Effector memory CD4-positive, alpha-beta T cell (primary cell): ENCODE results near the gene SLX4IP.

ENCODE experiments used
- DNase-seq, 3 donors: peaks; one replicate each; pipeline ENCODE4 v3.0.0-alpha.2; 2020
- H3K27ac ChIP-seq: 2 replicates; pipeline ENCODE4 v1.7.0; 2013; ENCODE audit warnings: mild to moderate bottlenecking, low read length, moderate library complexity; ENCODE audit not compliant: insufficient read depth, poor library complexity, severe bottlenecking
- H3K27me3 ChIP-seq: replicated peaks from 2 replicates; pipeline ENCODE4 v1.7.0; 2013; ENCODE audit warnings: mild to moderate bottlenecking, low read length; ENCODE audit not compliant: insufficient read depth, control insufficient read depth, poor library complexity, severe bottlenecking
- H3K36me3 ChIP-seq: 2 replicates; pipeline ENCODE4 v1.7.0; 2013; ENCODE audit warnings: mild to moderate bottlenecking, low read length, moderate library complexity; ENCODE audit not compliant: control insufficient read depth, insufficient read depth
- H3K4me1 ChIP-seq: 2 replicates; pipeline ENCODE4 v1.7.0; 2013; ENCODE audit warnings: low read length, mild to moderate bottlenecking; ENCODE audit not compliant: control insufficient read depth, insufficient read depth, poor library complexity, severe bottlenecking
- H3K4me3 ChIP-seq: 2 replicates; pipeline ENCODE4 v1.7.0; 2013; ENCODE audit warnings: low read length, low read depth, mild to moderate bottlenecking; ENCODE audit not compliant: insufficient read depth, poor library complexity, severe bottlenecking
- H3K9me3 ChIP-seq: 2 replicates; pipeline ENCODE4 v1.7.0; 2013; ENCODE audit warnings: mild to moderate bottlenecking, low read length, moderate library complexity; ENCODE audit not compliant: control insufficient read depth

SLX4IP gene

DNA sequence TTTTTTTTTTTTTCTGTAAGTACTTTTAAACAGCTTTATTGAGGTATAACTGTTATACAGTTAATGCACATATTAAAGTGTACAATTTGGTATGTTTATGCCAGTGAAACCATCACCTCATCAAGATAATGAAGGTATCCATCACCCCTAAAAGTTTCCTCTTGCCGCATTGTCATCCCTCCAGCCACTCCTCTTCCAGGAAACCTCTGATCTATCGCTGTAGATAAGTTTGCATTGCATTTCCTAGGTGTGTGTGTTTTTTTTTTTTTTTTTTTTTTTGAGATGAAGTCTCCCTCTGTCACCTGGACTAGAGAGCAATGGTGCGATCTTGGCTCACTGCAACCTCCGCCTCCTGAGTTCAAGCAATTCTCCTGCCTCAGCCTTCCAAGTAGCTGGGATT, 3.1 kb downstream of the SLX4IP start:
- Histone ChIP-seq H3K27ac (no peak overlapping the region), H3K27me3 (no peaks in the 10 kb centered on the region), H3K36me3 (no peaks in the 10 kb centered on the region), H3K9me3 (no peaks in the 10 kb centered on the region), H3K4me3 (no peak overlapping the region), H3K4me1 (peaks cover 15% of the 10 kb centered on the region)
- no peak for DNase-seq

DNA sequence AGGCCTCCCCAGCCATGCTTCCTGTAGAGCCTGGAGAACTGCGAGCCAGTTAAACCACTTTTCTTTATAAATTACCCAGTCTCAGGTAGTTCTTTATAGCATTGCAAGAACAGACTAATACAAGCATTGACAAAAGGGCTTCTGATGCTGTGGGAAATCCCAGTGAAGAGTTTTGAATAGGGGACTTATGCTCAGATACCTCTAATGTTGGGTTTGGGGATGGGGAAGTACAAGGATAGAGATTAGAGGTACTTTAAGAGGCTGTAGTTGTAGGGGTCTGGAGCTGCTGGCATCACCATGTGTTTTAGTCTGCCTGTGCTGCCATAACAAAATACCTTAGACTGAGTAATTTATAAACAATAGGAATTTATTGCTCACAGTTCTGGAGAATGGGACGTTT, 8.8 kb downstream of the SLX4IP start:
- Histone ChIP-seq H3K36me3 (no peaks in the 10 kb centered on the region), H3K4me1 (no peaks in the 10 kb centered on the region)

DNA sequence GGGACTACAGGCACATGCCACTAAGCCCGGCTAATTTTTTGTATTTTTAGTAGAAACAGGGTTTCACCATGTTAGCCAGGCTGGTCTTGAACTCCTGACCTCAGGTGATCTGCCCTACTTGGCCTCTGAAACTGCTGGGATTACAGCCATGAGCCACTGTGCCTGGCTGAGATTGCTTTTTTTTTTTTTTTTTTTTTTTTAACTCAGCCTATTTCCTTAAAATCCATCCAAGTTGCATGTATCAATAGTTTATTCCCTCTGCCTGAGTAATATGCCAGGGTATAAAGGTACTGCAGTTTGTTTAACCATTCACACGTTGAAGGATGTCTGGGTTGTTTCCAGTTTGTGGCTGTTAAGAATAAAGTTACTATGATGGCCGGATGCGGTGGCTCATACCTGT, 10.7 kb downstream of the SLX4IP start:
- Histone ChIP-seq H3K9me3 (no peaks in the 10 kb centered on the region), H3K4me3 (no peak overlapping the region), H3K4me1 (no peaks in the 10 kb centered on the region), H3K36me3 (no peaks in the 10 kb centered on the region), H3K27ac (no peak overlapping the region), H3K27me3 (no peaks in the 10 kb centered on the region)
- no peak for DNase-seq

More for the DNA sequence above, 8.8 kb downstream of the SLX4IP start:
- DNase-seq, result no peak
- H3K27ac ChIP-seq, result no peak overlapping the region
- H3K4me3 ChIP-seq, result no peak overlapping the region
- H3K27me3 ChIP-seq, result no peaks in the 10 kb centered on the region
- no peaks in the 10 kb centered on the region for H3K9me3 ChIP-seq

DNA sequence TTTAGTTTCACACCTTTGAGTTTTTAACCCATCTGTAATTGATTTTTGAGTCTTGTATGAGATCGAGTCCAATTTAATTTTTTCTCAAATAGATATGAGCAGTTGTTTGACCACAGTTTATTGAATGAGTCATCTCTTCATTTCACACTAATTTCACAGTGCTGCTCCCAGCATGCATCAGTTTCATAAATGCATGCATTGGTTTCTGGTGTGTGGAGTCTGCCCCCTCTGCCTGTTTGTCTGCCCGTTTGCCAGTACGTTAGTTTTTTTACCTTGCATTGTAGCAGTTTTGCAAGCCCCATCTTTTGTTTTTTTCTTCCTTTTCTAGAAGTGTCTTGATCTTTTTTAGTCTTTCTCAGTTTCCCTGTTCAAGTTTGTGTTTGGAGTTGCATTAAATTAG, 11.9 kb downstream of the SLX4IP start:
- Histone ChIP-seq H3K9me3 (no peaks in the 10 kb centered on the region), H3K4me3 (no peak overlapping the region), H3K27me3 (no peaks in the 10 kb centered on the region), H3K4me1 (no peaks in the 10 kb centered on the region), H3K27ac (no peak overlapping the region), H3K36me3 (no peaks in the 10 kb centered on the region)
- peak in 2 of 3 donors; percentile 24 to 25 for DNase-seq

DNA sequence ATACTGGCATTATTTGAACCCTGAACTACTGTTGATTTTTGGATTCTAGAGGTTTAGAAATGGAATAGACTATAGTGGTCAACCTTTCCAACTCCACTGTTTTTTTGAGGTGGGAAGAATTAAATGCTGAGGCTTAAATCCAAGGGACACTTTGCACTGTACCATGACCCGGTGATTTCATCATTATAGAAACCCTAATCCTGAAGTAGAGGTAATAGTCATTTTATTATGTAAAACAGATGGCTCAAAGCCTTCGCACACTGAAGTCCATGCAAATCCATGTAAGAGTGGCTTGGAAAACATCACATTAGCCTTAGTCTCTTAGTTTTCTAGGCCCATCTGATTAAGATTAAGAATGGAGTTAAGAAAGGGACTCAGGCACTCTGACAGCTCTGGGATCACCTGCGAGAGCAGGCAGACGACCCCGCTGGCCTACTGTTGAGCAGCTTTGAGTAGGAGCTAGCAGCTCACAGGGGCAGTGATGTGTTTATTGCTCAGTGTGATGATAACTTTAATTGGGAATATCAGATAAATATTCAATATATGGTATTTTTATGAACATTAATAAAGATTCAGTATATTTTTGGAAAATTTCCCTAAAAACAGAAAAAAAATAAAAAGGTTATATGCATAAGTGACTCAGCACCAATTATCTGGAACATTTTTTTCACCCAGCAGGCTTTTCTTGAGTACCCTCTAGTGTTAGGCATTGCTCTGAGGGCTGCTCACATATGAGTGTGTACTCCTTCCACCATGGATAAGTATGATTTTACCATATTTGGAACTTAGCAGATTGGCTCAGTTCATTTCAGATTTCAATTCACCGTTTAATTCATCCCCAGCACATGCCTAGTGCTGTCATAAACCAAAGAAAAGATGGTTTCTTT, 13.4 kb downstream of the SLX4IP start:
- H3K36me3 ChIP-seq, result no peaks in the 10 kb centered on the region
- H3K27me3 ChIP-seq, result no peaks in the 10 kb centered on the region
- no peak overlapping the region for H3K4me3 ChIP-seq
- no peaks in the 10 kb centered on the region for H3K4me1 ChIP-seq
- DNase-seq, result no peak
- no peak overlapping the region for H3K27ac ChIP-seq
- H3K9me3 ChIP-seq, result no peaks in the 10 kb centered on the region

DNA sequence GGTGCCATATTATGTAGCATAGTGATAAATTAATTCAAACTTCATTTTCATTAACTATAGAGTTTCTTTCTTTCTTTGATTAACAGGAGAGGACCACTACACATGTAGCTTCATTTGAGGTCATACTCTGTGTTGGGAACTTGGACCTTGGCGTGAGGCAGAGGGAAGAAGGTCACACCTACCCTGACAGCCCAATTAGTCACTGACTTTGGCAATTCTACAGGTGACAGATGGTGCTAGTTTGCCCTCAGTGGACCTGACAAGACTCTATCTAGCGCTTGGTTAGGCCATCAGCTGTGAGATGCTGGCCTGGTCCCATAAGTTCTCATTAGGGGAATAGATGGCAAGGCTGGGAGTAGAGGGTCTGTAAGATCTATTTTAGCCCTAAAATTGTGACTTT, 14.2 kb downstream of the SLX4IP start:
- Histone ChIP-seq H3K9me3 (no peaks in the 10 kb centered on the region), H3K27me3 (no peaks in the 10 kb centered on the region), H3K4me3 (no peak overlapping the region), H3K36me3 (no peaks in the 10 kb centered on the region), H3K27ac (no peak overlapping the region), H3K4me1 (no peaks in the 10 kb centered on the region)
- no peak for DNase-seq

DNA sequence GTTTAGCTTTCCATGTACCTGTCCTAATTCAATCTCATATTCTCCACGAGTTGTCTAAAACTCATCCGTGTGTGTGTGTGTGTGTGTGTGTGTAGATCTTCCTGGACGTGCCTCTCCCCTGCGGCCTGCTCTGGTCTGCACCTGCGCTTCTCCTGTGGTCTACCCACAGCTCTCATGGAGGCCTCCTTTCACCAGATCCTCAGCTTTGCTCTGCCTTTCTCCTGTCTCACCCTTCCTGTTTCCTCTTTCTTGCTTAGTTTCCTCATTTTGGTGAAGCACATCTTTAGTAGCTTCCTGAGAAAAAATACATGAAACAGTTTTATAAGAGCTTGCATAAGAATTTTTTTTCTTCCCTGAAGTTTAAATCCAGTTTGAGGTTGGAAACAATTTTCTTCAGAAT, 18.1 kb downstream of the SLX4IP start:
- no peaks in the 10 kb centered on the region for H3K4me1 ChIP-seq
- no peak overlapping the region for H3K4me3 ChIP-seq
- DNase-seq, result no peak
- no peaks in the 10 kb centered on the region for H3K9me3 ChIP-seq
- H3K27ac ChIP-seq, result no peak overlapping the region
- H3K36me3 ChIP-seq, result no peaks in the 10 kb centered on the region
- H3K27me3 ChIP-seq, result no peaks in the 10 kb centered on the region

DNA sequence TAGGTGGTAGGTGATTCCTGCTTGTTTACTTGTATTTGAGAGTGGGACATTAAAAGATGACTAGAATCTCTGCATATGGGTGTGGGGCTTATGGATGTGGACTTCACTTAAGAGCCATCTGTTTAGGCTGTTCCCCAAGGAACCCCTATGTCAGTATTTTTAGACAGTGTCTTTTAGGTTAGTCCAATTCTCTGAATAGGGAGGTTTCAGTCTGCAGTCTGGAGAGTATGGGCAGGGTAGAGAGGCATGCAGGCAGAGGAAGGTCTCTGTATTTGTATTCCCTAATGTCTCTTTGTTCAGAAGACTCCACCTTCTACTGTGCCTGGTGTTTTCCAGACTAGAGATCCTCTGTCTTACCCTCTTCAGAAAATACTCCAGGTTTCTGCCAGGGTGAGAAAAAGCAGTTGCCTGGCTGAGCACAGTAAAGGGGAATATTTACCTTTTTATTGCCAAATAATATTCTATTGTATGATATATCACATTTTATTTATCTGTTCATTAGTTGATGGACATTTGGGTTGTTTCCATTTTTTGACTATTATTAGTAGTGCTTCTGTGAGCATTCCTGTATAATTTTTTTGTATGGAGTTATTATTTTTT, 19.1 kb downstream of the SLX4IP start:
- no peaks in the 10 kb centered on the region for H3K9me3 ChIP-seq
- no peak overlapping the region for H3K27ac ChIP-seq
- no peak for DNase-seq
- no peaks in the 10 kb centered on the region for H3K4me1 ChIP-seq
- no peaks in the 10 kb centered on the region for H3K27me3 ChIP-seq
- H3K36me3 ChIP-seq, result no peaks in the 10 kb centered on the region
- H3K4me3 ChIP-seq, result no peak overlapping the region

DNA sequence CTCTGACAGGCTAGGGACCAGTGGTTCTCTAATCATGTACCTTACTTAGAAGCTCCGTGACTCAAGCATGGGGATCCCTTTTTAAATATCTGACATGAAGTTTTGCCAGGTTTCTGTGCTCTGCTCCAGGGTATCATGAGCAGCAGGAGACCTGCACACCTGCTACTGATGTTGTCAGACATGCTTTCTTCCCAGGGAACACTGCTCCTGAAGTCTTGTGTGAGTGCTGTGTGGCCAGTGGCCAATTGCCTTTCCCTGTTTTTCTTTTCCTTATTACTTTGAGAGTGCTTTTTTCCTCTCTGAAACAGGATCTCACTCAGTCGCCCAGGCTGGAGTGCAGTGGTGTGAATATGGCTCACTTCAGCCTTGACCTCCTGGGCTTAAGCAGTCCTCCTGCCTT, 26.4 kb downstream of the SLX4IP start:
- DNase-seq, result no peak
- Histone ChIP-seq H3K9me3 (no peaks in the 10 kb centered on the region), H3K4me3 (no peak overlapping the region), H3K4me1 (peaks cover 9% of the 10 kb centered on the region), H3K27ac (no peak overlapping the region), H3K36me3 (no peaks in the 10 kb centered on the region), H3K27me3 (no peaks in the 10 kb centered on the region)

DNA sequence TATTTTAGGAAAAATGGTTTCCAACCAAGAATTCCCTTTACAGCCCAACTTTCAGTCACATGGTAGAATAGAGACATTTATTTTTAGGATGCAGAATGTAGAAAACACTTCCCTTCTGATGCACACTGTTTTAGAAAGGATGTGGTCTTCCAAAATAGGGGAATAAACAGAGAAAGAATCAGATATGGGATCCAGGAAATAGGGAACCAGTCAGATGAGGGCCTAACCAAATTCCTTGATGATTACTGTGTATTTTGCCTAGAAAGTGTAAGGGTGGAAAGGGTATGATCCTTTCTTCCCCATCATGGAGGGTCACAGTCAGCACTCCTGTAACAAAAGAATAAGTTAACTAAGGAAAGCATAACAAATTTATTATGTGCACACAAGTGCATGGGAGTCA, 27.4 kb downstream of the SLX4IP start:
- DNase-seq, result no peak
- Histone ChIP-seq H3K4me1 (peaks cover 9% of the 10 kb centered on the region), H3K4me3 (no peak overlapping the region), H3K27me3 (no peaks in the 10 kb centered on the region), H3K27ac (no peak overlapping the region), H3K36me3 (no peaks in the 10 kb centered on the region), H3K9me3 (no peaks in the 10 kb centered on the region)
